ENCODE data around the gene YAE1.

DNA sequence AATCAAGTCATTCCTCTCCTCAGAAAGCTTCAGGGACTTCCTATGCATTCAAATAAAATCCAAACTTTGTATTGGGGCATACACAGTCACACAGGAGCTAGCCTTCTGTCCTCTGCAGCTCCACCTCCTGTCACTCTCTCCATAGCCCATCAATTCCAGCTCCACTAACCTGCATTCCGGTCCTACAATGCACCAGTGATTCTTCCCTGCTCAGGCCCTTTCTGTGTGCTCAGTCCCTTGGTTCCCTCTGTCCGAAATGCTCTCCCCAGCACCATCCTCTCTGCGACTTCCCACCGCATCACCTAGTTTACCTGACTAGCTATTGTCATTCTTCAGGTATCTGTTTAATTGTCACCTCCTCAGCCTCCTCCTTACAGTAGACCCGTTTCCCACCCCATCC, 26.4 kb upstream of the YAE1 start:
- TF ChIP-seq ZNF121 (CRISPR knock-in tag; IDR thresholded peaks at IDR 0.05) (no peak), SMAD3 (CRISPR knock-in tag; IDR thresholded peaks at IDR 0.05; ENCODE audit: borderline replicate concordance) (no peak), CTCF (IDR thresholded peaks at IDR 0.05) (no peak), TP53 (CRISPR knock-in tag; IDR thresholded peaks at IDR 0.05) (no peak), AFF4 (CRISPR knock-in tag; IDR thresholded peaks at IDR 0.05; ENCODE audit: borderline replicate concordance) (no peak), ESRRA (CRISPR knock-in tag; IDR thresholded peaks at IDR 0.05; ENCODE audit: borderline replicate concordance) (no peak), JUN (CRISPR knock-in tag; IDR thresholded peaks at IDR 0.05) (no peak)
- TF ChIP-seq, protein P1, sequence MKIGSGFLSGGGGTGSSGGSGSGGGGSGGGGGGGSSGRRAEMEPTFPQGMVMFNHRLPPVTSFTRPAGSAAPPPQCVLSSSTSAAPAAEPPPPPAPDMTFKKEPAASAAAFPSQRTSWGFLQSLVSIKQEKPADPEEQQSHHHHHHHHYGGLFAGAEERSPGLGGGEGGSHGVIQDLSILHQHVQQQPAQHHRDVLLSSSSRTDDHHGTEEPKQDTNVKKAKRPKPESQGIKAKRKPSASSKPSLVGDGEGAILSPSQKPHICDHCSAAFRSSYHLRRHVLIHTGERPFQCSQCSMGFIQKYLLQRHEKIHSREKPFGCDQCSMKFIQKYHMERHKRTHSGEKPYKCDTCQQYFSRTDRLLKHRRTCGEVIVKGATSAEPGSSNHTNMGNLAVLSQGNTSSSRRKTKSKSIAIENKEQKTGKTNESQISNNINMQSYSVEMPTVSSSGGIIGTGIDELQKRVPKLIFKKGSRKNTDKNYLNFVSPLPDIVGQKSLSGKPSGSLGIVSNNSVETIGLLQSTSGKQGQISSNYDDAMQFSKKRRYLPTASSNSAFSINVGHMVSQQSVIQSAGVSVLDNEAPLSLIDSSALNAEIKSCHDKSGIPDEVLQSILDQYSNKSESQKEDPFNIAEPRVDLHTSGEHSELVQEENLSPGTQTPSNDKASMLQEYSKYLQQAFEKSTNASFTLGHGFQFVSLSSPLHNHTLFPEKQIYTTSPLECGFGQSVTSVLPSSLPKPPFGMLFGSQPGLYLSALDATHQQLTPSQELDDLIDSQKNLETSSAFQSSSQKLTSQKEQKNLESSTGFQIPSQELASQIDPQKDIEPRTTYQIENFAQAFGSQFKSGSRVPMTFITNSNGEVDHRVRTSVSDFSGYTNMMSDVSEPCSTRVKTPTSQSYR (CRISPR knock-in tag; IDR thresholded peaks at IDR 0.05): no peak

Data from WTC11 (cell line).